Muscle layer of duodenum (tissue), 2 donors: Measurements from ENCODE around the gene SERPIND1.
"Not testable (repeated sequence)": the region's sequence is repeated elsewhere in the genome, so short reads cannot be mapped to it uniquely, and the experiment has no call there.

Experiments
- H3K27ac ChIP-seq: one replicate; pipeline ENCODE4 v1.7.0; 2013; ENCODE audit warnings: mild to moderate bottlenecking, low read length
- H3K27me3 ChIP-seq: one replicate; pipeline ENCODE4 v1.7.0; 2013; ENCODE audit warnings: low read depth, mild to moderate bottlenecking, control low read depth, low read length
- H3K36me3 ChIP-seq, 2 donors: one replicate each; pipeline ENCODE4 v1.7.0; 2013; ENCODE audit warnings: low read length in 2 of 2, control low read depth in 1 of 2, mild to moderate bottlenecking in 1 of 2; ENCODE audit not compliant: insufficient read depth in 2 of 2, control insufficient read depth in 1 of 2
- H3K4me1 ChIP-seq, 2 donors: one replicate each; pipeline ENCODE4 v1.7.0; 2013; ENCODE audit warnings: low read length in 2 of 2, mild to moderate bottlenecking in 2 of 2, control low read depth in 1 of 2, moderate library complexity in 1 of 2; ENCODE audit not compliant: insufficient read depth in 2 of 2, control insufficient read depth in 1 of 2
- H3K4me3 ChIP-seq, 2 donors: one replicate each; pipeline ENCODE4 v1.7.0; 2013; ENCODE audit warnings: low read length in 2 of 2, low read depth in 1 of 2, mild to moderate bottlenecking in 1 of 2
- H3K9me3 ChIP-seq, 2 donors: one replicate each; pipeline ENCODE4 v1.7.0; 2013; ENCODE audit warnings: low read length in 2 of 2, control low read depth in 1 of 2, mild to moderate bottlenecking in 1 of 2; ENCODE audit not compliant: control insufficient read depth in 1 of 2
- donor health status: healthy.

The SERPIND1 gene

DNA sequence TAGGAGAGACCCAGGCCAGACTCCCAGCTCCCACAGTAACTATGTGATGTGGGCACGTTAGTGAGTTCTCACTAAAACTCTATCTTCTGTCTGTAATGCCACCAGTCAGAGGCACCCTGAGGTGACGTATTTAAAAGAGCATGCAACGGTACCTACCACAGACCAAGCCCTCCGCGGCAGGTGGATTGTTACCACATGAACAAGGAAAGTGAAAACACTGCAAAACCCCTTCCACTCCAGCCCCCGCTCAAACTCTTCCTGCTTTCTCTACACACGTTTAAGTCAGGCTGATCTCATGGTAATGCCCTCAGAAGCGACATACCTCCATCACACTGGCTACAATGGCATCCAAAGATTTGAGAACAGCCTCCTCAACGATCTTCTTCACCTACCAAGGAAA is 36.7 kb downstream of the SERPIND1 start:
- Histone ChIP-seq H3K9me3 (no peaks in the 10 kb centered on the region), H3K36me3 (peaks cover 46 to 79% of the 10 kb centered on the region in 2 donors), H3K27me3 (no peaks in the 10 kb centered on the region), H3K27ac (no peak overlapping the region), H3K4me3 (no peak overlapping the region), H3K4me1 (no peaks in the 10 kb centered on the region)

DNA sequence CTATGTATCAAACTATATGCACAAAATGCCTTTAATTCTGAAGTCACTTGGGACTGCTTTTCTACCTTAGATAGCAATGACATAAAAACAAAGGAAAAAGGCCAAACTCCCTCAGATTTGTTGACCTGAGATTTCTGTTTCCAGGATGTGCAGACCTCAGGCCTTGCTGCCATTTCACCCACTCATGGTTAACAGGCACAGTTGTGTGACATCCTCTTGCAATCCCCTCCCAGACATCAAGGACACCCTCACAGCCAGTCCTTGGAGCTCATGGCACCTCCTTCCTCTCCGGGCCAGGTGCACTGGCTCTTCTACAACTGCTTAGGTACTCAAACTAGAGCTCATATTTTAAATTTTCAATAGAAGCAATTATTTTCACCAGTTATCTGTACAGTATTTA is 37.3 kb downstream of the SERPIND1 start:
- Histone ChIP-seq H3K36me3 (peaks cover 46 to 78% of the 10 kb centered on the region in 2 donors), H3K27me3 (no peaks in the 10 kb centered on the region), H3K4me1 (no peaks in the 10 kb centered on the region), H3K4me3 (no peak overlapping the region), H3K9me3 (no peaks in the 10 kb centered on the region), H3K27ac (no peak overlapping the region)

DNA sequence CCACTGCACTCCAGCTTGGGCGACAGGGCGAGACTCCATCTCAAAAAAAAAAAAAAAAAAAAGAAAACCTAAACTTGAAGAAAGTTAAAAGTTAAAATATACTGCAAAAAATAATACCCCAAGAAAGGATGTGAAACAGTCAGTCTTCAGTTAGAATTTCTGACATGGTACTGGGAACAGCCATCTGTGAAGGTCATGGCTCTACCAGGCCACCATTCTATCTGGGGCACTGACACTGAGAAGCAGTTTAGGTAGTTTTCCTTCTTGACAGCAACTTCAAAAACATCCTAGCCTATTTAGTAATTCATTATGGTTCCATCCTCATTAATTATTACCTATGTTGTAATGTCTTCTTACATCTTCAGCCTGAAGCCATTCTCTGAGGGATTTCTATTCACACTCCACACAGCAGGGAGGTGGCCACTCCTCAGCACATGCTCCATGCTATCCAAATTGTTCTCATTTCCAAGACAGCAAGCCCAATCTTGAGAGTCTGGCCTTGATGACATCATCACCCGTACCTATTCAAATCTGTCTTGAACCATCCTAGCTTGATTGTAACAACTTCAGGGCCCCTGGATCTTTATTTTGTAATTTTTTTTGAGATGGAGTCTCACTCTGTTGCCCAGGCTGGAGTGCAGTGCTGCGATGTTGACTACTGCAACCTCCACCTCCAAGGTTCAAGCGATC is 38.2 kb downstream of the SERPIND1 start:
- Histone ChIP-seq H3K36me3 (peaks cover 51 to 78% of the 10 kb centered on the region in 2 donors), H3K4me1 (no peaks in the 10 kb centered on the region), H3K4me3 (no peak overlapping the region), H3K27ac (no peak overlapping the region), H3K27me3 (no peaks in the 10 kb centered on the region), H3K9me3 (no peaks in the 10 kb centered on the region)

- peaks cover 48 to 79% of the 10 kb centered on the region in 2 donors for H3K36me3 ChIP-seq
- no peak overlapping the region for H3K4me3 ChIP-seq
- H3K27me3 ChIP-seq: no peaks in the 10 kb centered on the region
These were observed 39.1 kb downstream of the SERPIND1 start for GRCh38 chr22:20813056-20813455.

GRCh38 chr22:20814221-20814808 is 40.4 kb downstream of the SERPIND1 start:
- peaks cover 54 to 80% of the 10 kb centered on the region in 2 donors for H3K36me3 ChIP-seq
- no peak overlapping the region for H3K4me3 ChIP-seq
- no peaks in the 10 kb centered on the region for H3K4me1 ChIP-seq
- no peaks in the 10 kb centered on the region for H3K27me3 ChIP-seq
- H3K9me3 ChIP-seq: no peaks in the 10 kb centered on the region
- H3K27ac ChIP-seq: no peak overlapping the region

More at GRCh38 chr22:20813056-20813455, 39.1 kb downstream of the SERPIND1 start:
- no peak overlapping the region for H3K27ac ChIP-seq
- no peaks in the 10 kb centered on the region for H3K4me1 ChIP-seq
- no peaks in the 10 kb centered on the region for H3K9me3 ChIP-seq

GRCh38 chr22:20815477-20816050 is 41.7 kb downstream of the SERPIND1 start:
- Histone ChIP-seq H3K27ac (no peak overlapping the region), H3K4me3 (no peak overlapping the region), H3K27me3 (no peaks in the 10 kb centered on the region), H3K9me3 (no peaks in the 10 kb centered on the region), H3K36me3 (peaks cover 56 to 79% of the 10 kb centered on the region in 2 donors), H3K4me1 (no peaks in the 10 kb centered on the region)

GRCh38 chr22:20816559-20816958 is 42.6 kb downstream of the SERPIND1 start:
- H3K36me3 ChIP-seq: peaks cover 53 to 72% of the 10 kb centered on the region in 2 donors
- no peaks in the 10 kb centered on the region for H3K27me3 ChIP-seq
- no peak overlapping the region for H3K27ac ChIP-seq
- H3K4me3 ChIP-seq: no peak overlapping the region
- H3K4me1 ChIP-seq: no peaks in the 10 kb centered on the region
- H3K9me3 ChIP-seq: no peaks in the 10 kb centered on the region

DNA sequence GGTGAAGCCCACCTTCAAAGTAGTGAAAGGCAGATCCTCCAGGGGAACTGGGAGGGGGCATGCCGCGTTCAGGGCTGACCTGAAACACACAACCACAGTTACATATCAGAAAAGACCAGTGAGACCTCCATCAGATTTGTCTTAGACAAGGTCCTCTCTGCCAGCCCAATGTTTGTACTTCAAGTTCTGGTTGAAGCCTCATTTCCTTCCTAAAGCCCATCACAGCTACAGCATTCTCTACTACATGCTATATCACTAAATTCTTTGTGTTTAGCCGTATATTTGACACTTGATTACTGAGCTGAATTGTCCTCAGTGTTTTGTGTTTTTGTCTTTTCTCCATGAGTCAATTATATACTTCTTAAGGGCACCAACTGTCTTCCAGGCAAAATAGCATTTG is 44.6 kb downstream of the SERPIND1 start:
- no peaks in the 10 kb centered on the region for H3K27me3 ChIP-seq
- H3K4me1 ChIP-seq: no peaks in the 10 kb centered on the region
- no peak overlapping the region for H3K4me3 ChIP-seq
- H3K9me3 ChIP-seq: no peaks in the 10 kb centered on the region
- peaks cover 46 to 72% of the 10 kb centered on the region in 2 donors for H3K36me3 ChIP-seq
- no peak overlapping the region for H3K27ac ChIP-seq

GRCh38 chr22:20819471-20819870 is 45.6 kb downstream of the SERPIND1 start:
- no peak overlapping the region for H3K4me3 ChIP-seq
- peaks cover 49 to 69% of the 10 kb centered on the region in 2 donors for H3K36me3 ChIP-seq
- H3K27ac ChIP-seq: no peak overlapping the region
- H3K27me3 ChIP-seq: no peaks in the 10 kb centered on the region
- H3K9me3 ChIP-seq: no peaks in the 10 kb centered on the region
- H3K4me1 ChIP-seq: no peaks in the 10 kb centered on the region

DNA sequence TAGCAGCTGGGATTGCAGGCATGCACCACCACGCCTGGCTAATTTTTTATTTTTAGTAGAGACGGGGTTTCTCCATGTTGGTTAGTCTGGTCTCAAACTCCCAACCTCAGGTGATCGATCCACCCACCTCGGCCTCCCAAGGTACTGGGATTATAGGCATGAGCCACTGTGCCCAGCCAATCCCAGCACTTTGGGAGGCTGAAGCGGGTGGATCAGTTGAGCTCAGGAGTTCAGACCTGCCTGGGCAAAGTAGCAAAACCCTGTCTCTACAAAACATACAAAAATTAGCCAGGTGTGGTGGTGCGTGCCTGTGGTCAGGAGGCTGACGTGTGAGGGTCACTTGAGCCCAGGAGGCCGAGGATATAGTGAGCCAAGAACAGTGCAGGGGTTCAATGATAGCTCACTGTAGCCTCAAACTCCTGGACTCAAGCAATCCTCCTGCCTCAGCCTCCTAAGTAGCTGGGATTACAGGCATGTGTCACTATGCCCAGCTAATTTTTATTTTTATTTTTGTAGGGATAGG is 47.9 kb downstream of the SERPIND1 start:
- H3K27me3 ChIP-seq, H3K4me1 ChIP-seq, H3K9me3 ChIP-seq, H3K4me3 ChIP-seq, H3K27ac ChIP-seq: not testable (repeated sequence)
- peaks cover 48 to 61% of the 10 kb centered on the region in 2 donors for H3K36me3 ChIP-seq

DNA sequence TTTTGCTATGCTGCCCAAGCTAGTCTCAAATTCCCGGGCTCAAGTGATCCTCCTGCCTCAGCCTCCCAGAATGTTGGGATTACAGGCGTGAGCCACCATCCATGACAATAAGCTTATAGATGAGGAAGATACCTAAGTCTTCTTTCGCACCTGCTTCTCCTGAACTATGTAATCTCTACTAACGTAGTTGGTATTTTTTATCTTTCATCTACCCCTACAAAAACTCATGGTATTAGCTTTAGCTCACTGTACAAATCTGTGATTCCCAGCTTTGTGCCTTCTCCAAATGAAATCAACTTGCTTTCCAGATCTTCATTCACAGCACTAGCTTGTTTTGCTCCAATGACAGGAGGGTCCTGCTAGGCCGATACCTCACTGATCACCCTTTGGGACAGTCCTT is 48.3 kb downstream of the SERPIND1 start:
- Histone ChIP-seq H3K4me3 (no peak overlapping the region), H3K36me3 (peaks cover 44 to 56% of the 10 kb centered on the region in 2 donors), H3K4me1 (no peaks in the 10 kb centered on the region), H3K9me3 (no peaks in the 10 kb centered on the region), H3K27me3 (no peaks in the 10 kb centered on the region), H3K27ac (no peak overlapping the region)
